ENCODE measurements around the gene KIF26A. TPM values are rescaled to one million over a fixed set of nuclear protein-coding genes. Genes with fewer than 3 reads are reported as not detected.

The KIF26A gene
- total and polyA plus RNA-seq, 2 of the 13 experiments (the other 11 are each of a cell fraction or from before 2014, with no cell fraction given) = not detected

- TF ChIP-seq THRA (CRISPR knock-in tag; IDR thresholded peaks at IDR 0.05; ENCODE audit: borderline replicate concordance) (no peak), SRSF1 (optimal IDR thresholded peaks at IDR 0.05; ENCODE audit: low read depth, low read length) (no peak), ETS1 (CRISPR knock-in tag; IDR thresholded peaks at IDR 0.05) (no peak), TCF12 (IDR thresholded peaks at IDR 0.05) (no peak), TCF12 (CRISPR knock-in tag; IDR thresholded peaks at IDR 0.05) (no peak), MAF1 (CRISPR knock-in tag; IDR thresholded peaks at IDR 0.05; ENCODE audit: borderline replicate concordance) (no peak), FOXJ3 (CRISPR knock-in tag; IDR thresholded peaks at IDR 0.05; ENCODE audit: borderline replicate concordance) (no peak)
Measured at GRCh38 chr14:104121142-104121541, 17.2 kb upstream of the KIF26A start (continued).

GRCh38 chr14:104123879-104124278, 14.5 kb upstream of the KIF26A start:
- H3K9me3 ChIP-seq (ENCODE audit: low read length) = peaks cover 4% of the 10 kb centered on the region; the same call in 1 of the 2 replicates
- in situ Hi-C loops (cut with HindIII; ENCODE audit: extremely low pct_ligation_motif_present, low pct_unique_long_range_greater_than_20kb) (no loop called here), intact Hi-C loops (cut with micrococcal nuclease; ENCODE audit: unreplicated experiment) (no loop called here)
- WGBS (ENCODE audit: low lambda C conversion rate) = 88% methylated on average over 1 of the region's 1 CpG
- H3K27ac ChIP-seq (ENCODE audit: extremely low read length, insufficient read depth, low read length) = no peak overlapping the region
- ATAC-seq (no peak), DNase-seq (ENCODE audit: low spot score) (no peak), FAIRE-seq (no peak)
- H4K20me1 ChIP-seq (ENCODE audit: insufficient read depth, low read length) = no peaks in the 10 kb centered on the region
- no peaks in the 10 kb centered on the region for H3K79me2 ChIP-seq (ENCODE audit: insufficient read depth, low read length)
- no TSS peak for BruUV-seq (replicated peaks)
- H2AFZ ChIP-seq (ENCODE audit: low read length) = no peak overlapping the region
- POLR2A ChIA-PET = no interaction called here
- CTCF ChIA-PET (ENCODE audit: low intra/inter-chr PET ratio, low total read pairs) = no interaction called here
- H3K27me3 ChIP-seq (ENCODE audit: control insufficient read depth in 1 of 2, insufficient read depth in 2 of 2, low read length in 2 of 2) = peaks cover 1 to 6% of the 10 kb centered on the region in 2 experiments; a peak in 3 of 5 replicates
- no peak overlapping the region for H3K9ac ChIP-seq (ENCODE audit: insufficient read depth, low read depth, low read length)
- no peak overlapping the region for H3K4me2 ChIP-seq (ENCODE audit: low read depth, low read length)
- H3K4me1 ChIP-seq (ENCODE audit: insufficient read depth, low read length) = no peaks in the 10 kb centered on the region
- H3K36me3 ChIP-seq (replicated peaks in 1 of 2; ENCODE audit: control insufficient read depth in 1 of 2, insufficient read depth in 2 of 2, low read length in 2 of 2) = no peaks in the 10 kb centered on the region
- no peak overlapping the region for H3K4me3 ChIP-seq (replicated peaks in 1 of 3; ENCODE audit: insufficient read depth in 1 of 3, low read depth in 2 of 3, low read length in 3 of 3)
- TF ChIP-seq NR2F2 (IDR thresholded peaks at IDR 0.05; ENCODE audit: borderline replicate concordance, low read depth) (no peak), ARID3A (IDR thresholded peaks at IDR 0.05; ENCODE audit: low read depth, low read length) (no peak), PRPF4 (IDR thresholded peaks at IDR 0.05; ENCODE audit: low read depth, low read length, poor library complexity, severe bottlenecking) (no peak), ZNF382 (CRISPR knock-in tag; IDR thresholded peaks at IDR 0.05; ENCODE audit: borderline replicate concordance) (no peak), SETDB1 (CRISPR knock-in tag; IDR thresholded peaks at IDR 0.05; ENCODE audit: borderline replicate concordance) (no peak), RXRA (CRISPR knock-in tag; IDR thresholded peaks at IDR 0.05) (no peak), ZFP91 (CRISPR knock-in tag; IDR thresholded peaks at IDR 0.05; ENCODE audit: borderline replicate concordance) (no peak)

Measured in HepG2 (cell line).